Dermis lymphatic vessel endothelial cell (primary cell): ENCODE data around the gene DDX56. TPM values are rescaled to one million over a fixed set of nuclear protein-coding genes. Genes with fewer than 3 reads are reported as not detected.

ENCODE experiments used
- total RNA-seq: library from RNA; depleted of rRNA; stranded (reverse); fragments of >200 nt; gene quantifications from 2 replicates; pipeline ENCODE4 v1.2.1, GENCODE V29; 2014

The DDX56 gene, protein sequence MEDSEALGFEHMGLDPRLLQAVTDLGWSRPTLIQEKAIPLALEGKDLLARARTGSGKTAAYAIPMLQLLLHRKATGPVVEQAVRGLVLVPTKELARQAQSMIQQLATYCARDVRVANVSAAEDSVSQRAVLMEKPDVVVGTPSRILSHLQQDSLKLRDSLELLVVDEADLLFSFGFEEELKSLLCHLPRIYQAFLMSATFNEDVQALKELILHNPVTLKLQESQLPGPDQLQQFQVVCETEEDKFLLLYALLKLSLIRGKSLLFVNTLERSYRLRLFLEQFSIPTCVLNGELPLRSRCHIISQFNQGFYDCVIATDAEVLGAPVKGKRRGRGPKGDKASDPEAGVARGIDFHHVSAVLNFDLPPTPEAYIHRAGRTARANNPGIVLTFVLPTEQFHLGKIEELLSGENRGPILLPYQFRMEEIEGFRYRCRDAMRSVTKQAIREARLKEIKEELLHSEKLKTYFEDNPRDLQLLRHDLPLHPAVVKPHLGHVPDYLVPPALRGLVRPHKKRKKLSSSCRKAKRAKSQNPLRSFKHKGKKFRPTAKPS
- 36.3 and 43.3 TPM in 2 replicates for total RNA-seq

DNA sequence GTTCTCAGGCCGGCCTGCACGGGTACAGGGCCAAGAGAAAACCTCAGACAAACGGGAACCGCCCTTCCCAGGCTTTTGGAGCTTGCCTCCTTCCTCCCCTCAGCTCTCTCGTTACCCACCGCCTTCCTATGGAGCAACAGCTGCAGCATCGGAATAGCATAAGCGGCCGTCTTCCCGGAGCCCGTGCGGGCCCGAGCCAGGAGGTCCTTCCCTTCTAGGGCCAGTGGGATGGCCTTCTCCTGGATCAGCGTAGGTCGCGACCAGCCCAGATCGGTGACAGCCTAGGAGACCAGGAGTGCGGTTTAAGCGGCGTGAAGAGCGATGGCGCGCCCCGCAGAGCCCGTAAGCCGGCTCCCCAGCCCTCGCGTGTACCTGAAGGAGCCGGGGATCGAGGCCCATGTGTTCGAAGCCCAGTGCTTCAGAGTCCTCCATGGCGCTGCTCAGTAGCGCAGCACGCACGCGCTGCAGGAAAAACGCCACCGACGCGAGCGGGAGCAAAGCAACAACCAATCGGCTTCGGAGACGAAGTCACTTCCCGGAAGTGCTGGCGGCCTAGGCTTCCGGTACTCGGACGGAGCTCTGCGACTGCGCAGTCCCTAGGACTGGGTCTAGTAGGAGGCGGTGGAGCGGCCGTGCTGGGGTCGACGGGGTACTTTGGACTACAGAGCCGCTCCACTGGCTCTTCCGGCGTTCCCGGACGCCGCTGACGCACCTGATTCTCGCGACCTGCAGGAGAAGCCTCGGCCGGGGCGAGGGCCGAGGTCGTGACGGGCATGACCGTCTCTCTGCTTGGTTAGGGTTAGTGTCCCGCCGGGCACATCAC lies at the start of gene DDX56:
TSS of gene DDX56 (minus strand) at position 445 of the 823 bp plus-strand sequence. CDS start at position 432, 13 bp downstream.

DNA sequence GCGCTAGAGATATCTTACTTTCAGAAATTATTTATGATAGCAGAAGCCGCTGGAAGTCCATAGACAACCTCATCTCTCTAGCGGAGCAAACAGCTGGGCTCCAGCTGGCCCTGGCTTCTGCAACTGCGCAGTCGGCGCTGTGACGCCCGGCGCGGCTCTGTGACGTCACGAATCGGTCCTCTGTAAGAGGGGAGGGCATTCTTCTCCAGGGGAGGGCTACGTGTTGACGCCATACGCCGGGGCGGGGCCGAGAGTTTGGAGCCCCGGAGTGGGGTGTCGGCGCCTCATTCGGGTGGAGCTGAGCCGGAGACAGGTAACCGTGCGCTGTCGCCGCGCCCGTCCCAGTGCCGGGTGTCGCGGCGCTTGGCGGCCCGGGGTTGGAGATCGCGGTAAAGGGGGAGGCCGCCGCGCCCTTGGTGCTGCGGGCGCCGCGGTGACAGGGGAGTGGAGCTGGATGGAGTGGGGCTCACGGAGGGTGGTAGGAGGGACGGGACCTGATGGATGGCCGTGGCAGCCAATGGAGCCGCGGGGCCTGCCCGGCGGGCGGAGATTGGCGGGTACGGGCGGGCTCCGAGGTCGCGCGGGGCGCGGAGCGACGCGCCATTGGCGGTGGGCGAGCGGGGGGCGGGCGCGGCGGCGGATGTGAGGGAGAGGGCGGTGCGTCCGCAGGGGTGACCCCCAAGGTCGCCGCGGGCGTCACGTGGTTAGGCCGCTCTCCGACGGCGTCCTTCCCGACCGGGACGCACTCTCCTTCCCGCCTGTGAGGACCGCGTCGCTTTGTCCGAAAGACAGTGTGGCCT lies 32.8 kb upstream of the DDX56 start, which contains the start of gene OGDH:
TSS of gene OGDH (plus strand) at position 287 of the 800 bp plus-strand sequence. CDS start 17,717 bp downstream, outside the sequence.

DNA sequence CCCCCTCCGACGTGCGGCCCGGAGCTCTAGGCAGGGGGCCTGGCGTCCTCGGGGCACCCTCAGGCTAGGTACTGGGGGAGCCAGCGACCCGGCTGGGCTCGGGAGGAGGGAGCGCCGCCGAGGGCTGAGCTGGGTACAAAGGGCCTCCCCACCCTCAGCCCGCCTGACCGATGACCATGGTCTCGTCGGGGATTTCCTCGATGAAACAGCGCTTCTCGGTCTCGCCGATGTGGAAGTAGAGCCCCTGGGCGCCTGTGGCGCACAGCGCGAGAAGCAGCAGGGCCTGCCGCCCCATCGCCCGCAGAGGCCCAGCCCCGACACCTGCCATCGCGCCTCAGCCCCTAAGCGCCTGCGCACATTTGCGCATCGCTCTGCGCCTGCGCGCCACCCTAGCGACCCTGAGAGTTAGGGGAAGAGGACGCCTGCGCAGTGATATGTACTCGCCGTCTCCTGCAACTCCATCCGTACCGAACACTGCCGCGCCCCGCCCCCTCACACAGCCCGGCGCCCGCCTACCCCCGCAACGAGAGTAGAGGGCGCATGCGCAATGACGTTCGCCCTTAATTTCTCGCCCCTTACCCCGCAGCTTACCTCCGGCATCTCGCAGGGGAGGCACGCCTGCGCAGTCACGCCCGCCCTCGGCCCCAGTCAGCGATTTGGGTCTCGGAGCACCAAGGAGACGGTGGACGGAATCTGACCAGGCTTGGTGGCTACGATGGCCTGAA lies 8.3 kb upstream of the DDX56 start, which contains the start of gene TMED4:
TSS of gene TMED4 (minus strand) at position 353 of the 725 bp plus-strand sequence. CDS start at position 328, 25 bp downstream.

DNA sequence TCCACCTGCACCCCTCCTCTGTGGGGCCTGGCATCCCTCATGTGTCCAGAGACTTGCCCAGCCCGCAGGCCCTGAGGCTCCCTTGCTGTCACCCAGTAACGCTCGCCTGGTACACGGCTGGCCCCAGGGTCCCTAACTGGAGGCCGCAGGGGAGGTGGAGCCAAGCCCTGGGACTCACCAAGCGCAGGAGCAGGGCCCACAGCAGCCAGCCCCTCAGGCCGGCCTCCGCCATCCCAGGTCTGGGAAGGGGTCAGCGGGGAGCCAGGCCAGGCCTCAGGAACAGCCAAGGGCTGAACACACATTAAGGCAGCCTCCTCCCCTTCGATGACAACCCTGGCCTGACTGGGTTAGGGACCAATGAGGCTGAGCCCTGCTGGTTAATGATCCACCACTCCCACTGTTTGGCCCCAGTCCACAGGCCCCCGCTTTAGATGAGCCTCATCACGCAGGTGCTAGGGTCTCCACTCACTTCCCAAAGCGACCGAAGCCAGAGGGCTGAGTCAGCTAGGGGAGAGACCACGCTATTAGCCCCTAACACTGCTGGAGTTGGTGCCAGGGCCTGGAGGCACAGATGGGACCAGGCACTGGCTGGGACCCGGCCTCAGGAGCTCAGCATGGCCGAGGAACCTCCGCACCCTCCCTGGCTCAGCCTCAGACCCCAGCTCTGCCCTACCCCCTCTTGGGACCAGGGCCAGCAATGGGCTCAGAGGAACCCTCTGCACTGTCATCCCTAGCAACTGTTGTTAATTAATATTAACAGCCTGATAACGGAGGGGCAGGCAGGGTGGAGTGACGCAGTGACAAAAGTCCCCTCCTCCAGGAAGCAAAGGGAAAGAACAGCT lies 32.5 kb downstream of the DDX56 start, which contains the start of gene NPC1L1:
TSS of gene NPC1L1 (minus strand) at position 303 of the 842 bp plus-strand sequence. CDS start at position 232, 71 bp downstream.

Other genes with a start within 250 kb of the DDX56 start
- under 0.01 TPM in 1 of 2 replicates, not detected in the other for gene CAMK2B, start 248.3 kb downstream of the DDX56 start, total RNA-seq
- 70.8 and 85.8 TPM in 2 replicates for gene NUDCD3, start 83.2 kb downstream of the DDX56 start, total RNA-seq
- not detected in 2 replicates for gene NPC1L1, start 32.6 kb downstream of the DDX56 start, total RNA-seq
- 56.3 and 66.9 TPM in 2 replicates for gene TMED4, start 8.3 kb upstream of the DDX56 start, total RNA-seq
- 35.1 and 36.5 TPM in 2 replicates for gene OGDH, start 32.7 kb upstream of the DDX56 start, total RNA-seq
- 5.8 and 6.6 TPM in 2 replicates for gene ZMIZ2, start 174.9 kb upstream of the DDX56 start, total RNA-seq
- gene PPIA, start 222.8 kb upstream of the DDX56 start, total RNA-seq, result 1,965 and 2,427 TPM in 2 replicates